8988T (cell line): ENCODE results near the gene BABAM2.
"Not testable (repeated sequence)": the region's sequence is repeated elsewhere in the genome, so short reads cannot be mapped to it uniquely, and the experiment has no call there.

Source experiments
- DNase-seq: peaks from one replicate; pipeline ENCODE4 v3.0.0; 2011

Gene BABAM2

DNA sequence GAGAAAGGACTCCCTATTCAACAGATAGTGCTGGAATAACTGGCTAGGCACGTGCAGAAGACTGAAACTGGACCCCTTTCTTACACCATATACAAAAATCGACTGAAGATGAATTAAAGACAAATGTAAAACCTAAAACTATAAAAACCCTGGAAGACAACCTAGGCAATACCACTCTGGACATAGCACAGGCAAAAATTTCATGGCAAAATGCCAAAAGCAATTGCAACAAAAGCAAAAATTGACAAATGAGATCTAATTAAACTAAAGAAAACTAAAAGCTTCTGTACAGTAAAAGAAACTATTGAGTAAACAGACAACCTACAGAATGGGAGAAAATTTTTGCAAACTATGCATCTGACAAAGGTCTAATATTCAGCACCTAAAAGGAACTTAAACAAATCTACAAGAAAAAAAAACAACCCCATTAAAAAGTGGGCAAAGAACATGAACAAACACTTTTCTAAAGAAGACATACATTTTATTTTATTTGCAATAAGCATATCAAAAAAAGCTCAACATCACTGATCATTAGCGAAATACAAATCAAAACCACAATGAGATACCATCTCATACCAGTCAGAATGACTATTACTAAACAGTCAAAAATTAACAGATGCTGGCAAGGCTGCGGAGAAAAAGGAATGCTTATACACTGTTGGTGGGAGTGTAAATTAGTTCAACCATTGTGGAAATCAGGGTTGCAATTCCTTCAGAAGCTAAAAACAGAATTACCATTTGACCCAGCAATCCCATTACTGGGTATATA lies 8.5 kb upstream of the BABAM2 start:
- DNase-seq, result not testable (repeated sequence)

DNA sequence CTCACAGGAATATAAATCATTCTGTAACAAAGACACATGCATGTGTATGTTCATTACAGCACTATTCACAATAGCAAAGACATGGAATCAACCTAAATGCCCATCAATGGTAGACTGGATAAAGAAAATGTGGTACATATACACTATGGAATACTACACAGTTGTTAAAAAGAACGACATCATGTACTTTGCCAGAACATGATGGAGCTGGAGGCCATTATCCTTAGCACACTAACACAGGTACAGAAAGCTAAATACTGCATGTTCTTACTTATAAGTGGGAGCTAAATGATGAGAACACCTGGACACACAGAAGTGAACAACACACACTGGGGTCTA lies 8.0 kb upstream of the BABAM2 start:
- DNase-seq, result not testable (repeated sequence)

DNA sequence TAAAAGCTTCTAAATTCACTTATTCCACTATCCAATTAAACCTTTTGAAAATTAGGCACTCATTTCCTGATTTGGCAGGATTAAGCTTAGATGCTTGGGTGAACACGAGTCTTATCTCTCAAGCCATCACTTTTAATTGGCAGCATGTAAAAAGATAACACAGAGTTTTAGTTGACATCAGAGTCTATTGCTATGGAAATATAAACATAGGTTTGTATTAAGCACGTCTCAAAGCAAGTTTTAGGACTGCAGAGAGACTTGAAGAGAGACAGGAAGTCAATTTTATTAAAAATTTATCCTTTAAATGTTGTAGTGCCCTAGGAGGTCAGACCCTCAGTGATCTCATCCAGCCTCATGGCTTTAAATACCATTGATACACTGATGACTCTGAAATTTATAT lies 5.9 kb upstream of the BABAM2 start:
- DNase-seq, result no peak

DNA sequence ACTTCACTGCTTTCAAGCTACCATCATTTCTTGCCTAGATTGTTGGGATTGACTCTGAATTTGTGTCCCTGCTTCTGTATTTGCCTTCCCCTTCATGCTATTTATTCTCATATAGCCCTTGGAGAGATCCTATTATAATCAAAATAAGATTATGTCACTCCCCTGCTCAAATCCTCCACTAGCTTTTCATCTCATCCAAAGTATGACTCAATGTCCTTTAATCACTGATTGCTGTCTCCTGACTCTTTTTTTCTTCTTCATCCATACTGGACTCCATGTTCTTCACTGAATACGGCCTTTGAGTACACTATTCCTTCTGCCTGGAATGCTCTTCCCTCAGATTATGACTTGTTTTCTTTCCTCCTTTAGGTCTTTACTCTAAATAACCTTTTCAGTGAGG lies 5.3 kb upstream of the BABAM2 start:
- no peak for DNase-seq

DNA sequence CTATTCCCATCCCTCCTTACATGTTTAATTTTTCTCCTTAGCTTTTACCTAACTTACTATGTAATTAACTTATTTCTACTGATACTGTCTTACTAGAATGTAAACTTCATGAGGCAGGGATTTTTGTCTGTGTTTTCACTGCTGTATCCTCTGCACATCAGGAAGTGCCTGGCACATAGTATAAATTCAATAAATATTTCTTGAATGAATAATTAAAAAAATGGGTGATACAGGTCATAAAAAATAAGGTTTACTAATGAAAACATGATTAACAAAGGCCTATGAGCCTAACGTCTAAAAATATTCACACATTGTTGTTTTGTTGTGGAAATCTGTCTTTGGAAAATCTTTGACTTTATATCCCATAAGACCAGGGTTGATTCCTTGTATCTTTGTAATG lies 4.9 kb upstream of the BABAM2 start:
- DNase-seq, result no peak

DNA sequence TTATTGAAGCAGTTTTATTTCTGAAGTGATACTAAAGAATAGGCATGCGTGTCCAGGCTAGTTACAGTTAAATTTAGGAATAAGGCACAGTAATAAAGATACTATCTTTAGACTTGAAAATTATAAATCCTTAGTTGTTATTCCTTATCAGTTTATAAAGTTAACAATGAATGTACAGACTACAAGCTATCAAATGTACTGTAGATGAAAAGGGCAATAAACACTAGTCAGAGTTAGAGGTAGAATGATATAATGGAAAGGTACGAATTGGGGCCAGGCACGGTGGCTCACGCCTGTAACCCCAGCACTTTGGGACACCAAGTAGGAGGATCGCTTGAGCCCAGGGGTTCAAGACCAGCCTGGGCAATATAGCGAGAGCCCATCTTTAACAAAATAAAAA lies 4.2 kb upstream of the BABAM2 start:
- no peak for DNase-seq

DNA sequence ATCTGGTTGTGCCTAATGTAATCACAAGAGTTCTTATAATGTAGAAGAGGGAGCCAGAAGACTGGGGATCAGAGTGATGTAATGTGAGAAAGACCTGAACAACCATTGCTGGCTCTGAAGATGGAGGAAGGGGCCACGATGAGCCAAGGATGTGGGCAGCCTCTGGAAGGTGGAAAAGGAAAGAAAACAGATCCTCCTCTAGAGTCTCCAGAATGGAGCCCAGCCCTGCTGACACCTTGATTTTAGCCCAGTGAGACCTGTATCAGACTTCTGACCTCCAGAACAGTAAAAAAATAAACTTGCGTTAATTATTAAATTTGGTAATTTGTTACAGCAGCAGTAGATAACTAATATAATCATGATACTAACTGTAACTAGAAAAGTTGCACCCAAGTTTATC lies 3.4 kb upstream of the BABAM2 start:
- no peak for DNase-seq

DNA sequence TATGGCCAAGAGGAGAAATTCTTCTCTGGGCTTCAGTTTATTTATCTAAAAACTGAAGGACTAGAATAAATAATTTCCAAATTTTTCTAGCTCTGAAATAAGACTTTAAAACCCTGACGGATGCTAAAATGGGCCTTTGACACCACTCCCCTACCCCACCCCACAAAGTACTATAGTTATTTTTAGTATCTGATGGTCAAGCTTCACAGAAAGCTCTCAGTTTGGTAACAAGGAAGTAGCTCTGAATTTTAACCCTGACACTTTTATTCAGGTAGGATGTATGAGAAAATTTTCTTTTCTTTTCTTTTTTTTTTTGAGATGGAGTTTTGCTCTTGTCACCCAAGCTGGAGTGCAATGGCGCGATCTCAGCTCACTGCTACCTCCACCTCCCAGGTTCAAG lies 2.7 kb upstream of the BABAM2 start:
- no peak for DNase-seq

DNA sequence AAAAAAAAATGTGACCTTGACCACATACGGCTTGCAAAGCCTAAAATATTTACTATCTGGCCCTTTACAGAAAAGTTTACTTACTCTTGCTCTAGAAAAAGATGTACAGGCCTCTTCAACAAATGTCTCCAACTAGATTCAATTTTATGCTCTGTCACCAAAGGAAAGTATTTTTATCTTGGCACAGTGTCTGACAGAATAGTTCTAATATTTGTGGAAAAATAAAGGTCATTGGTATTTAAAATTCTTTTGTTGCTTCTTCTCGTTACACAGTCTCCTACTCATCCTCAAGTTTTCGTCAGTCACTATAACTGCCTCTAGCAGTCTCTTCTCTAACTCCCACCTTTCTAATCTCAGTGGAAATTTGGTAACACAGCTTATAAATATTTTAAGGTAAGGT lies 1.7 kb upstream of the BABAM2 start:
- no peak for DNase-seq

DNA sequence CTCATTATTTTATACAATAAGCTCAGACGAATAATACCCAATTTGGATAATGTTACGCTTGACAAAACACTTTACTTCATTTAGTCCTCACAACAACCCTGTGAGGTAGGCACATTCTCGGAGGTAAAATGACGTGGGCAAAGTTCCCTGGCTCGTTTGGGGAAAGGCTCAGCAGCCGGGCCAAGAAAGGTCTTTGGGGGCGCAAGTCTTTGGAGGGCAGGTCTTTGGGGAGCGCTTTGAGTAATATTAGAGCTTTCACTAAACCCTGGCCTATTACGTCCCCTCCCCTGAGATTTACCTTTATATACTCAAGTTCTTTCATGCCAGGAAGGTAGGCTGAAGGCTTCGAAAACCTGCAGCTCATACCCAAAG lies 769 bp upstream of the BABAM2 start:
- no peak for DNase-seq

DNA sequence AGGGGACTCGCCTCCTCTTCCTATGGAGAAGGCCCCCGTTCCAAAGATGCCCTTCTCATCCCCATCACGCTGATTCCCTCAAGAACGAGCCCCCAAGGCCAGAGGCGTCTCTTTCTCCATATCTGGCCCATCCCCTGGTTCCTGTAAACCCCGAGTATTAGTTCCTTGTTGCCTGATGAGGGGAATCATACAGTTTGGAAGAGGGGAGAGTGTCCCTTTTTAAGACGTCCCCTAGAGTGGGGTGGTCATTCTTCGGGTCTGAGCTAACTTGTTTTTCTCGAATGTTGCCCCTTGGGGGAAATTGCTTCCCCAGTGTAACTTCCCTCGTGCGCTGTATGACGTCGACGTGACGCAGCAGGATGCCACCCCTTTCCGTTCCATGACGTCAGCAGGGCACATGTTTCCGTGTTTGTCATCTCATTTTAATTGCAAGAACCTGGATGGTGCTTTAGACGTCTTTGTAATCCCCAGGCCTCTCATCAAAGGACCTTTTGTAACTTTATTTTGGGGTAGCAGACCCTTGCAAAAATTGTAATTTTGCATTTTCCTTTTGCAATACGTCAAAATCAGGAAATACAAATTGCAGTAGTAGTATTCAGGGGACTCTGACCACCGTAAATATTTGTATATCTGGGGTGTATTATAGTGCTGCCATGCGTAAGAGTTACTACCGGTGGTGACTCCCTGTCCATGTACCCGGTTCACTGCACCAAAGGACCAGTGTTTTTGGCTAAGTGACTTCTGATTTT lies 569 bp downstream of the BABAM2 start:
- DNase-seq, result peak; percentile 39

DNA sequence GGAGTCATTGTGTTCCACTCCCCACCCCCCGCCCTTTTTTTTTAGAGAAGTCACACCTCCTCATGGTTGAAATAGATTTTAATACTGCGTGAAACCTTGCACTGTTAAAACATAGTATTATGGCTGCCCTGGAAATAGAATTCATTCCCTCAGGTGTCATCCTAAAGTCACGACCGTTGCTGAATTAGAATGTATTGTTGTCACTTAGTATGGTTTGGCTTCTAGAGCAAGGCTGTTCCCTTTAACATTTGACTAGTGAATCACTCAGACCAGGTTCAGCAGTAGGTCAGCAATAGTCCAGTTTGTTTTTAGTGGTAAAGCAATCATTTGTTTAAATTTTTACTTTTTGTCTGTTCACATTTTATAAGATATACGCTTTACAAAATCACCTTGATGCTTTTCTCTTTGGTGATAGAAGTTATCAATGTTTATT lies 1.2 kb downstream of the BABAM2 start:
- DNase-seq, result no peak

DNA sequence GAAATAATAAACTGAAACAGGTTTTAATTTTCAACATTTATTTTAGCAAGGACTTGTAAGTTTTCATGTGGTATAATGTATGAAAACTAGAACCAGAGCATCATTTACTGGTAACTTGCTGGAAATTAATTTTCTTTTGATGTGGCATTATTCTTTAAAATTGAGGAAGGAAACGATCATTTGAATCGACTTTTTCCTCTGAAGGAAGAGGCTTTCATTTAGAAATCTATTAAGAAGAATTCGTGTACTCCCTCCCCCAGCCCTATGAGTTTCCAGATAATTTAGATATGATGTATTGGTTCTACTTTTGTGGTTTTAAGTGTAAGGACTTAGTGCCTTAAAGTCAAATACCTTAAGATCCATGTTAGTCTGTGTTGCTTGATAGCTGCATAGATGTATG lies 2.5 kb downstream of the BABAM2 start:
- DNase-seq, result no peak

DNA sequence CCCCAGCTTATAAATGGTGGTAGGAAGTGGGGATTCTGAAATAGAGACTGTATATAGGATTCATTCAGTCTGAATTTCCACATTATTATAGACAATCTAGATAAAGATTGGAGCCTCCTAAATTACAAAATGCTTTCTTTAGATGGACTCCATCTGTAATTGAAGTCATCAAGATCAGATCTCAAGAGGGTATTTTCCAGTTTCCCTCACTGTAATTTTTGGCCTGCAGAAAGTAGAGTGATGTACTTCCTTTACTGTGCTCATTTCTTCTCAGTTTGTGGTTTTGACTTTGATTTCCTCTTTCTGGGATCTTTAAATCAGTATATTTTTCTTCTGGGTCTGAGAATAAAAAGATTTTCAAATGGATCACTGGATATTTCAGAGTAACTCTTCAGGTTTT lies 7.2 kb downstream of the BABAM2 start:
- no peak for DNase-seq

DNA sequence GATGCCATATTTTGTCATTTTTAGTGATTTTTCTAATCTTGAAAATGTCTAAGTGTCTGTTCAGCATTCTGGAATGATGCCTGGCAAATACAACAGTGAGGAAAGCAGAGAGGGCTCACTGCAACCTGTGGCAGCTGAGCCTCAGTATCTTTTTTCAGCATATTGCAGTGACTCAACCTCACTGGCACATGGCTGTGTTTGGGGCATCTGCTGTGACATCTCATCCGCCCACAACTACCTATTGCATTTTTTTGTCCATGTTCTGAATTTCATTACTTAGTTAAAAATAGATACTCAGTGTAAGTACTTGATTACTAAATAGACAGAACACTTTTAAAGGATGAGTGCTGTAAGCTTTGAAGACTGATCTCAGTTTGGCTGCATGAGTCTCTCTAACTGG lies 10.7 kb downstream of the BABAM2 start:
- DNase-seq, result no peak

DNA sequence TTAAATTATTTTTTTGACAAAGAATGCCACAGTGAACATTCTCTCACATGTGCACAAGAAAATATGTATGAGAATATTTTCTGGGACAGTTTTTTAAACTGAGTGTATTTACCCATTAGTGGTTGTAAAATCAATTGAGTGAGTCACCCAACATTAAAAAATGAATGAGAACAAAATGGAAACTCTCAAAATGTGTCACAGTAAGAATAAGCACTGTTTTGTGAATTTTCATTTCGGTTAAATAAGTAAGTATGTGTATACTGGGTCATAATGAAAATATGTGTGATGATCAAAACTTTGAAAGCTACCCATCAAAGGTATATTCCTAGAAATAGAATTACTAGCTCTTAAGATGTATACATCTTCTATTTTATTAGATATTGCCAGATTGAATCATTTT lies 11.6 kb downstream of the BABAM2 start:
- DNase-seq, result no peak

DNA sequence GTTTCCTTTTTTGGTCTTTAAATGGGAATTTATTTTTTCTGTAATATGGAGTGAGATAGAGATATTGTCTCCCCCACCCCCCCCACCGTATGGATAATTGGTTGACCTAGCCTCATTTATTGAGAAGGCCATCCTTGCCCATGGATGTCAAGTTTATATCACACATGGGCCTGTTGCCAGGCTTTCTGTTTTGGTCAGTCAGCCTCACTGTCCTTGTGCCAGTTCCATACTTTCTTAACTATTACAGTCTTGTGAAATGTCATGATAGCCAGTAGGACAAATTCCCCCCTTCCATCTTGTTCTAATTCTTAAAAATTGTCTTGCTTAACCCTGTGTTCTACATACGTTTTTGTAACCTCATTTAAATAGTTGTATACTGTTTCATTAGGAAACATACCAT lies 12.5 kb downstream of the BABAM2 start:
- no peak for DNase-seq

DNA sequence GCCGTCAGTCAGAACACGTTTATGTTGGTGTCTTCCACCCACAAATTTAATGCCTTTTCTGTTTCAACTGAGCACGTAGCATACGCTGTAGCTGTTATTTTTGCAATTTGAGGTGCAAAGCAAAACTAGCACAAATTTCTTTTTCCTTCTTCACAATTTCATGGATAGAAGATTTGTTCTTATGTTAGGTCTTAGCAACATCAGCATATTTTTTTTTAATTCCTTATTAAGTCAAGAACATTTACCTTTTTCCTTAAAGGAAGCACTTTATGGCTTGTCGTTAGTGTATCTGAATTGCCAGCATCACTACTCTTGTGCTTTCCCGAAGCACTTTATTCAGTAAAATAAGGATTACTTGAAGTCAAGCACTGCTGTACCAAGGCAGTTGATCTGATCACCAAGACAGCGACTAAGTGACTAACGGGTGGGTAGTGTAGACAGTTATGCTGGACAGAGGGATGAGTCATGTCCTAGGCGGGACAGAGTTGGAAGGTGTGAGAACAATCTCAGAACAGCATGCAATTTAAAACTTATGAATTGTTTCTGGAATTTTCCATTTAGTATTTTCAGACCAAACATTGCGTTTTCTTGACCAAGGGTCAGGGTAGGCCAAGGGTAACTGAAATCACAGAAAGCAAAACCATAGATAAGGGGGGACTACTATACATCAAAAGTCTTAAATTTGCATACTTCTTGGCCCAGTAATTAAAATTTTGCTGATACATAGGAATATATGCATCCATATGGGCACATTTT lies 13.3 kb downstream of the BABAM2 start:
- no peak for DNase-seq

DNA sequence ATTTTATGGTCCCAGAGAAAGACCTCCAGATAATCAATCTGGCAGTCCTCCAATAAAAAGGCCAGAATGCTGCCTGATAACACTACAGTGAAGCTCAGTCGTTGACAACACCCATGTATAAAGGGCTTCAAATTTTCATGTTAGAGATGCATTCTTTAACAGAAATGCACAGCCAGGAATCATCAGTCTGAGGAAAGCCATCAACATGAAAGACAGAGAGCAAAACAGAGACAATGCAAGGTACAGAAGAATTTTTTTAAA lies 13.8 kb downstream of the BABAM2 start:
- DNase-seq, result no peak

DNA sequence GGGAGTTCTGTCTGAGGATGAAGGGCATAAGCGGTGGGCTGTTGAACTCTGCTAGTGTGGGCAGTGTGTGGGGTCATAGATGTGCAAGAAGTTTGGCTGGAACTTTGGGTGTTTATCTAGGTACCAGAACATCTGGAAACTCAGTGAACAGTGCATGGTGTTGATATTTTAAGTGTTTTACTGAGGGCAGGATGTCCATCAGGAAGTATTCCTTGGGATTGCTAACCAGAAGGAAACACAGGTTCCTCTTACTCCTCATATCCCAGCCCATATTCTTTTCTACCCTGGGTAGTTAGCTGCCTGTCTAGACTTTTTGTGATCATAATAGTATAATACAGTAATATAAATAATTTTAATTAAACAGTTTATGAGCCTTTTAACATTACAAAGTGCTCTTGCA lies 15.5 kb downstream of the BABAM2 start:
- no peak for DNase-seq

DNA sequence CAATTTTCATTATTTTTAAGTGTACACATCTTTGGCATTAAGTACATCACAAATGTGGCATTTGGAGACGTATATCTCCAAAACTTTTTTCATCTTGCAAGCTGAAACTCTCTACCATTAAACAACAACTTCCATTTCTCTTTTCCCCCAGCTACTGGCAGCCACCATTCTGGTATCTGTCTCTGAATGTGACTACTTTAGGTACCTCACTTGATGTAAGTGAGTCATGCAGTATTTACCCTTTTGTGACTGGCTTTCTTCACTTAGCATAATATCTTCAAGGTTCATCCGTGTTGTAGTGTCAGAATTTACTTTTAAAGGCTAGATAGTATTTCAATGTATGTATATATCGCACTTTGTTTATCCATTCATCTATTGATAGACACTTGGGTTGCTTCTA lies 17.0 kb downstream of the BABAM2 start:
- no peak for DNase-seq

DNA sequence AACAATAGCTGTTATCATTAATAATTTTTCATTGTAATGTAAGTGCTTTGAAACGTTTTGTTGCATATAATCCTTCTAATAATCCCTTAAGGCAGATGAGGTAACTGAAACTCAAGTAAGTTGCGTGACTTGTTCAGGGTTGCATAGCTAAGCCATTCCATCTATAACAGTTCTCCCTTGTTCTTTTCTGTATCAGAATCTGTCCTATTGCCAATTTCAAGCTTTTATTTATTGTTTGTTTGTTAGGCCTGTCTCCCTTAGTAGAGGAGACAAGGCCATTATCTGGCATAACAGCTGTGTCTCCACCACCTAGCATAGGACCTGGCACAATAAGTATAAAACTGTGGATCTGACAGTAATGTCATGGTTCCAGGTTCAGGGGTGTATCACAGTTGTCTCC lies 19.4 kb downstream of the BABAM2 start:
- no peak for DNase-seq

DNA sequence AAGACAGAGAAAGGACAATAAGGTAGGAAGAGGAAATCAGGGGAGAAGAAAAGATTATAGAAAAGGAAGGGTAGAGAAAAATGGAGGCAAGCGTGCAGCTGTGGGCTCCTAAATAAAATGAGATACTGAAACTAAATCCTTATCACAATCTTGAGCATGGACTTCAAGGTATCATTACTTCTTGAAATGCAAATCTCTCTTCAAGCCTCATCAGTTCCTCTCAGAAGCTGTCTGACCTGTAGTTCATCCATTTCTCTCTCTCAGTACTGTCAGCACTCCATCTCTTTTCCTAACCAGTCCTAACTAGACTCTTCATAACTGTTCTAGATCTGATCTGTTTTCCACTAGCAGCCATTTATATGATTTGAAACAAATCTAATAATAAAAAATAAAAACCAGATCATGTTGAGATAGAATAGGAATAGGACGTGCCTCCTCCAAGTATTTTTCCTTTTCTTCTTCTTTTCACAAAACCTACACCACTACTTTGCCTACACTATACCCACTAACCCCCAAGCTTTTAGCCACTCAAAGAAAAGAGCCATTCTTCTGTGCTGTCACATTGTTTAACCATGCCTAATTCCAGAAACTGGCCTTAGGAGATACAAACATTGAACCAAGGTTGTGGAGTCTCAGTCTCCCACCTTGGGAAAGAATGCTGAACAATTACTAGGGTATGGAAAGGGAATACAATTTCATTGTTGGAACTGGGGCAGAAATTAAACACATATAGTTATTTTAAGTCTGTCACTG lies 21.1 kb downstream of the BABAM2 start:
- no peak for DNase-seq

DNA sequence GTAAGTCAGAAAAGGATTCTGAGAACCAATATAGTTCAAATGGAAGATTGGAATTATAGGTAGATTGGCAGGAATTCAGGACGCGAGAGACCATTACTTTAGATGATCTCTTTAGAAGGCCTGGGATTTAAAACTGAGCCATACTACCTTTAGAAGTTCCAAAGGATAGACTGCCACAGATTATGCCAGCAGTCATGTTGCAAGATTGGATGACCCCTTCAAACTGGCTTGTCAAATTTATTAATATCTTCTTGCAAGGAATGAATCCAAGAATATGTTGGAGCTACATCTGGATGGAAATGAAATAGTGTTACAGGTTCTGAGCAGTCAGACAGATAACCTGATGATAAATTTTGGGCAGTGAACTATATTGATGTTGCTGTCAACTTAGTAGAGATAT lies 22.0 kb downstream of the BABAM2 start:
- no peak for DNase-seq
